Measurements from ENCODE around the gene IL15RA.

- TF ChIP-seq CTCF (IDR thresholded peaks at IDR 0.05; ENCODE audit: insufficient read depth, low read length) (no peak), REST (IDR thresholded peaks at IDR 0.05; ENCODE audit: insufficient replicate concordance, low read depth) (no peak), POLR2AphosphoS5 (IDR thresholded peaks at IDR 0.05; ENCODE audit: low read depth) (no peak)
Observed at GRCh38 chr10:5963071-5963470, 14.3 kb downstream of the IL15RA start.
